GM23338 (cell line): ENCODE measurements around the gene SLC36A4. TPM values are rescaled to one million over a fixed set of nuclear protein-coding genes. Genes with fewer than 3 reads are reported as not detected.

ENCODE experiments used
- ATAC-seq: fragments of 200-7000 bp; cut with Tn5 transposase; 3 replicates; pipeline ENCODE4 v1.9.1; 2020
- DNase-seq: peaks from one replicate; pipeline ENCODE4 v3.0.0-alpha.2; 2015; ENCODE audit warnings: low spot score
- H2AFZ ChIP-seq: fragments of 200-600 bp; sonication (generic); 2 replicates; pipeline ENCODE4 v1.8.0; 2016; ENCODE audit warnings: antibody characterized with exemption, mild to moderate bottlenecking, moderate library complexity
- H3F3A ChIP-seq: fragments of 200-600 bp; sonication (generic); replicated peaks from 2 replicates; pipeline ENCODE4 v1.8.0; 2017; ENCODE audit warnings: antibody characterized with exemption, mixed run types, low read depth
- H3K27ac ChIP-seq: fragments of 200-600 bp; sonication (generic); 2 replicates; pipeline ENCODE4 v1.6.1; 2016; ENCODE audit warnings: low read depth
- H3K27me3 ChIP-seq: fragments of 200-600 bp; sonication (generic); 2 replicates; pipeline ENCODE4 v1.8.0; 2016; ENCODE audit warnings: mild to moderate bottlenecking, mixed run types, moderate library complexity; ENCODE audit not compliant: insufficient read depth
- H3K36me3 ChIP-seq: fragments of 200-600 bp; sonication (generic); 2 replicates; pipeline ENCODE4 v1.8.0; 2016; ENCODE audit warnings: mild to moderate bottlenecking; ENCODE audit not compliant: insufficient read depth
- H3K4me1 ChIP-seq: fragments of 200-600 bp; sonication (generic); 2 replicates; pipeline ENCODE4 v1.8.0; 2016; ENCODE audit warnings: mild to moderate bottlenecking, moderate library complexity; ENCODE audit not compliant: insufficient read depth
- H3K4me2 ChIP-seq: fragments of 200-600 bp; sonication (generic); 2 replicates; pipeline ENCODE4 v1.7.1; 2017; ENCODE audit warnings: mixed run types
- H3K4me3 ChIP-seq: fragments of 200-600 bp; sonication (generic); 2 replicates; pipeline ENCODE4 v1.6.1; 2016; ENCODE audit warnings: mixed run types
- H3K79me2 ChIP-seq: fragments of 200-600 bp; sonication (generic); replicated peaks from 2 replicates; pipeline ENCODE4 v1.8.0; 2017; ENCODE audit warnings: mild to moderate bottlenecking; ENCODE audit not compliant: insufficient read depth
- H3K9me2 ChIP-seq: fragments of 200-600 bp; sonication (generic); 2 replicates; pipeline ENCODE4 v1.8.0; 2017; ENCODE audit not compliant: insufficient read depth
- H4K20me1 ChIP-seq: fragments of 200-600 bp; sonication (generic); replicated peaks from 2 replicates; pipeline ENCODE4 v1.8.0; 2017; ENCODE audit warnings: mild to moderate bottlenecking; ENCODE audit not compliant: insufficient read depth
- H3K27ac Mint-ChIP-seq: 2 replicates; pipeline ENCODE4 v1.8.0; 2020; ENCODE audit warnings: inconsistent platforms, mild to moderate bottlenecking, moderate library complexity, mixed read lengths
- H3K27me3 Mint-ChIP-seq: 3 replicates; pipeline ENCODE4 v1.8.0; 2022; ENCODE audit warnings: low read depth, mild to moderate bottlenecking, moderate library complexity, mixed read lengths, inconsistent platforms; ENCODE audit not compliant: insufficient read depth, poor library complexity
- H3K36me3 Mint-ChIP-seq: 3 replicates; pipeline ENCODE4 v1.8.0; 2021; ENCODE audit warnings: low read depth, mild to moderate bottlenecking, inconsistent platforms, moderate library complexity, mixed read lengths
- H3K4me1 Mint-ChIP-seq: 3 replicates; pipeline ENCODE4 v1.8.0; 2020; ENCODE audit warnings: mild to moderate bottlenecking, inconsistent platforms, mixed read lengths
- H3K4me3 Mint-ChIP-seq: 3 replicates; pipeline ENCODE4 v1.8.0; 2021; ENCODE audit warnings: moderate library complexity, mild to moderate bottlenecking, inconsistent platforms, mixed read lengths
- H3K9me3 Mint-ChIP-seq: 3 replicates; pipeline ENCODE4 v1.8.0; 2020; ENCODE audit warnings: moderate library complexity, mild to moderate bottlenecking, inconsistent platforms, mixed read lengths
- CREB1 ChIP-seq: fragments of 250-450 bp; sonication (Bioruptor Pico); IDR thresholded peaks from 2 replicates; pipeline ENCODE4 v1.5.0; 2020; ENCODE audit warnings: low read depth, mild to moderate bottlenecking, moderate library complexity
- CTCF ChIP-seq, 2 experiments: fragments of 200-600 bp in 1 of 2; sonication (generic) in 1 of 2; conservative IDR thresholded peaks; 2 replicates each; pipeline versions ENCODE4 v1.5.1 to v1.6.1; 2016 to 2017; ENCODE audit warnings: antibody characterized with exemption in 2 of 2, low read depth in 2 of 2, mild to moderate bottlenecking in 2 of 2, moderate library complexity in 1 of 2
- ETS1 ChIP-seq: IDR thresholded peaks from 2 replicates; pipeline ENCODE4 v1.6.1; 2016; ENCODE audit warnings: antibody characterized with exemption
- EZH2phosphoT487 ChIP-seq: fragments of 200-600 bp; sonication (generic); IDR thresholded peaks from one replicate; pipeline ENCODE4 v1.8.1; 2018; ENCODE audit warnings: antibody characterized with exemption; ENCODE audit not compliant: unreplicated experiment
- JUNB ChIP-seq: IDR thresholded peaks from one replicate; pipeline ENCODE4 v1.6.1; 2016; ENCODE audit warnings: antibody characterized with exemption; ENCODE audit not compliant: unreplicated experiment
- NANOG ChIP-seq: IDR thresholded peaks from 2 replicates; pipeline ENCODE4 v1.6.1; 2016; ENCODE audit warnings: antibody characterized with exemption, borderline replicate concordance
- STAT1 ChIP-seq: IDR thresholded peaks from one replicate; pipeline ENCODE4 v1.6.1; 2016; ENCODE audit warnings: antibody characterized with exemption; ENCODE audit not compliant: unreplicated experiment
- ZNF462 ChIP-seq: fragments of 250-450 bp; sonication (Bioruptor Pico); IDR thresholded peaks from 2 replicates; pipeline ENCODE4 v1.5.0; 2020; ENCODE audit warnings: mild to moderate bottlenecking, moderate library complexity
- polyA plus RNA-seq: library from polyadenylated mRNA; unstranded; fragments of >200 nt; fragmentation: Nextera tagmentation; extraction: Ambion mirVana; gene quantifications from 2 replicates; pipeline ENCODE4 v1.2.1, GENCODE V29; 2016
- total RNA-seq: library from RNA; depleted of rRNA; stranded (reverse); fragments of >200 nt; shearing (Covaris generic); gene quantifications from 2 replicates; pipeline ENCODE4 v1.2.3, GENCODE V29; 2014

Gene SLC36A4
- total and polyA plus RNA-seq, 2 experiments from 2014 or later: 24.9 to 34.6 TPM

DNA sequence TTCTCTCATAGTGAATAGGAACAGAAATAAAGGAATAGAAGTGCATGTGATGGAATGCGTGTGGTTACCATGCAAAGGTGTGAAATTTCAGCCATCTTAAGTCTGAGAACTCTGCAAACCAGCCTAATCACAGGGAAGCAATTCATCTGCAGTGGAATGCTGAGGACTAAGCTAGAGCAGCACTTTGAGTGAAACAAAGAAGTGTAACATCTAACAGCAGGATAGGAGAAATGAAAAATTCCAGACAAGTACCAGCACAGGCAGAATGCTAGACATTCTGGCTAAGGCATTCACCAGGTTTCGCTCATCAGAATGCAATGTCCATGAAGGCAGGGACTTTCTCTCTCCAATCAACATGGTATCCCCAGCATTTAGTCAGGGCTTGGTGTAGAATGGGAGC, 41.2 kb upstream of the SLC36A4 start (continued):
- no peak for TF ChIP-seq ZNF462 (CRISPR knock-in tag)
- no peak for TF ChIP-seq EZH2phosphoT487
- TF ChIP-seq ETS1: no peak
- no peak for TF ChIP-seq NANOG
- TF ChIP-seq CREB1 (CRISPR knock-in tag): no peak
- no peak for TF ChIP-seq STAT1

GRCh38 chr11:93236741-93237675, 39.2 kb upstream of the SLC36A4 start:
- H3K27ac Mint-ChIP-seq: no peak overlapping the region
- H3K4me1 ChIP-seq: no peaks in the 10 kb centered on the region
- no peak overlapping the region for H3K27ac ChIP-seq
- DNase-seq (peak; percentile 80), ATAC-seq (peak; percentile 85)
- no peaks in the 10 kb centered on the region for H4K20me1 ChIP-seq
- no peaks in the 10 kb centered on the region for H3K27me3 Mint-ChIP-seq
- no peaks in the 10 kb centered on the region for H3K36me3 Mint-ChIP-seq
- TF ChIP-seq JUNB (no peak), CTCF (conservative IDR thresholded peaks at IDR 0.05; ENCODE audit: low read depth in 2 of 2) (peak; percentile 71 to 76)
- no peaks in the 10 kb centered on the region for H3K79me2 ChIP-seq
- H3K27me3 ChIP-seq: no peaks in the 10 kb centered on the region
- no peak overlapping the region for H3K4me3 ChIP-seq
- no peaks in the 10 kb centered on the region for H3K36me3 ChIP-seq
- H2AFZ ChIP-seq: no peak overlapping the region
- H3K4me2 ChIP-seq: no peak overlapping the region
- no peak overlapping the region for H3K4me3 Mint-ChIP-seq
- H3K9me2 ChIP-seq: no peaks in the 10 kb centered on the region
- no peaks in the 10 kb centered on the region for H3F3A ChIP-seq
- no peaks in the 10 kb centered on the region for H3K9me3 Mint-ChIP-seq
- 0 out of 3 replicates have a peak, but pooled peaks cover 5% of the 10 kb centered on the region for H3K4me1 Mint-ChIP-seq
